WTC11 (cell line): ENCODE results near the gene HYOU1. TPM values are rescaled to one million over a fixed set of nuclear protein-coding genes. Genes with fewer than 3 reads are reported as not detected.

Experiments
- ATF1 ChIP-seq: sonication (generic); formaldehyde crosslinking; IDR thresholded peaks from 2 replicates; pipeline ENCODE4 v1.8.1; 2023; ENCODE audit warnings: mild to moderate bottlenecking, moderate library complexity, missing genetic modification reagents
- CBFB ChIP-seq: sonication (generic); formaldehyde crosslinking; IDR thresholded peaks from 2 replicates; pipeline ENCODE4 v1.8.1; 2022; ENCODE audit warnings: mild to moderate bottlenecking, low read depth, missing genetic modification reagents
- CREM ChIP-seq: sonication (generic); formaldehyde crosslinking; IDR thresholded peaks from 2 replicates; pipeline ENCODE4 v1.8.1; 2022; ENCODE audit warnings: mild to moderate bottlenecking, missing genetic modification reagents, moderate library complexity
- EMX1 ChIP-seq: fragments of 250-450 bp; sonication (Bioruptor Pico); IDR thresholded peaks from 2 replicates; pipeline ENCODE4 v1.8.0; 2021; ENCODE audit warnings: mild to moderate bottlenecking
- FOXK1 ChIP-seq: sonication (generic); formaldehyde crosslinking; IDR thresholded peaks from 2 replicates; pipeline ENCODE4 v1.8.0; 2022; ENCODE audit warnings: mild to moderate bottlenecking, moderate library complexity, missing genetic modification reagents
- GABPB1 ChIP-seq: sonication (generic); formaldehyde crosslinking; IDR thresholded peaks from 2 replicates; pipeline ENCODE4 v1.8.1; 2023; ENCODE audit warnings: mild to moderate bottlenecking, missing genetic modification reagents
- GTF2I ChIP-seq: fragments of 250-450 bp; sonication (Bioruptor Pico); conservative IDR thresholded peaks from 2 replicates; pipeline ENCODE4 v1.4.0; 2021; ENCODE audit warnings: mild to moderate bottlenecking
- HMGA2 ChIP-seq: fragments of 250-450 bp; sonication (Bioruptor Pico); IDR thresholded peaks from 2 replicates; pipeline ENCODE4 v1.4.0; 2021; ENCODE audit warnings: mild to moderate bottlenecking, moderate library complexity
- IRF2 ChIP-seq: sonication (generic); formaldehyde crosslinking; IDR thresholded peaks from 2 replicates; pipeline ENCODE4 v1.8.0; 2022; ENCODE audit warnings: low read depth, missing genetic modification reagents, borderline replicate concordance
- JAZF1 ChIP-seq: fragments of 250-450 bp; sonication (Bioruptor Pico); IDR thresholded peaks from 2 replicates; pipeline ENCODE4 v1.9.0; 2021; ENCODE audit warnings: moderate library complexity, mild to moderate bottlenecking, inconsistent platforms
- NFATC4 ChIP-seq: fragments of 250-450 bp; sonication (Bioruptor Pico); IDR thresholded peaks from 2 replicates; pipeline ENCODE4 v1.9.0; 2021; ENCODE audit warnings: mild to moderate bottlenecking
- OVOL2 ChIP-seq: fragments of 250-450 bp; sonication (Bioruptor Pico); IDR thresholded peaks from 2 replicates; pipeline ENCODE4 v1.9.0; 2021; ENCODE audit warnings: mild to moderate bottlenecking, borderline replicate concordance
- RELA ChIP-seq: sonication (generic); formaldehyde crosslinking; IDR thresholded peaks from 2 replicates; pipeline ENCODE4 v1.8.1; 2022; ENCODE audit warnings: missing genetic modification reagents, mild to moderate bottlenecking, borderline replicate concordance
- SMAD3 ChIP-seq: sonication (generic); formaldehyde crosslinking; IDR thresholded peaks from 2 replicates; pipeline ENCODE4 v1.8.0; 2022; ENCODE audit warnings: missing genetic modification reagents, mild to moderate bottlenecking, borderline replicate concordance
- SMAD4 ChIP-seq: sonication (generic); formaldehyde crosslinking; IDR thresholded peaks from 2 replicates; pipeline ENCODE4 v1.8.0; 2022; ENCODE audit warnings: mild to moderate bottlenecking, missing genetic modification reagents
- TEAD1 ChIP-seq: sonication (generic); formaldehyde crosslinking; IDR thresholded peaks from 2 replicates; pipeline ENCODE4 v1.8.0; 2022; ENCODE audit warnings: mild to moderate bottlenecking, missing genetic modification reagents
- ZNF121 ChIP-seq: sonication (generic); formaldehyde crosslinking; IDR thresholded peaks from 2 replicates; pipeline ENCODE4 v1.8.0; 2023; ENCODE audit warnings: missing genetic modification reagents
- ZNF219 ChIP-seq: sonication (generic); formaldehyde crosslinking; IDR thresholded peaks from 2 replicates; pipeline ENCODE4 v1.8.0; 2023; ENCODE audit warnings: missing genetic modification reagents, mild to moderate bottlenecking, borderline replicate concordance
- ZNF416 ChIP-seq: fragments of 250-450 bp; sonication (Bioruptor Pico); IDR thresholded peaks from 2 replicates; pipeline ENCODE4 v1.9.0; 2021; ENCODE audit warnings: mild to moderate bottlenecking, inconsistent platforms
- ZNF671 ChIP-seq: fragments of 250-450 bp; sonication (Bioruptor Pico); IDR thresholded peaks from 2 replicates; pipeline ENCODE4 v1.8.0; 2021; ENCODE audit warnings: mild to moderate bottlenecking
- total RNA-seq: library from RNA; stranded (reverse); gene quantifications from 3 replicates; pipeline ENCODE4 v1.2.3, GENCODE V29; 2021
- TF ChIP-seq, protein P1 (sequence below): sonication (generic); formaldehyde crosslinking; IDR thresholded peaks from 2 replicates; pipeline ENCODE4 v1.8.1; 2023; ENCODE audit warnings: mild to moderate bottlenecking, missing genetic modification reagents
- TF ChIP-seq, protein P2 (sequence below): sonication (generic); formaldehyde crosslinking; IDR thresholded peaks from 2 replicates; pipeline ENCODE4 v1.8.1; 2023; ENCODE audit warnings: mild to moderate bottlenecking, missing genetic modification reagents, moderate library complexity
- TF ChIP-seq, protein P3 (sequence below): sonication (generic); formaldehyde crosslinking; IDR thresholded peaks from 2 replicates; pipeline ENCODE4 v1.8.1; 2023; ENCODE audit warnings: mild to moderate bottlenecking, missing genetic modification reagents, moderate library complexity
- TF ChIP-seq, protein P4 (sequence below): fragments of 200-600 bp; IDR thresholded peaks from 2 replicates; pipeline ENCODE4 v1.8.0; 2022; ENCODE audit warnings: antibody characterized with exemption
- TF ChIP-seq, protein P5 (sequence below): sonication (generic); formaldehyde crosslinking; IDR thresholded peaks from 2 replicates; pipeline ENCODE4 v1.8.1; 2022; ENCODE audit warnings: mild to moderate bottlenecking, moderate library complexity, missing genetic modification reagents
- TF ChIP-seq, protein P6 (sequence below): sonication (generic); formaldehyde crosslinking; IDR thresholded peaks from 2 replicates; pipeline ENCODE4 v1.8.0; 2022; ENCODE audit warnings: mild to moderate bottlenecking, missing genetic modification reagents
- TF ChIP-seq, protein P7 (sequence below): sonication (generic); formaldehyde crosslinking; conservative IDR thresholded peaks from 2 replicates; pipeline ENCODE4 v1.8.1; 2023; ENCODE audit warnings: mild to moderate bottlenecking, low read depth, missing genetic modification reagents, moderate library complexity
- TF ChIP-seq, protein P8 (sequence below): sonication (generic); formaldehyde crosslinking; IDR thresholded peaks from 2 replicates; pipeline ENCODE4 v1.8.0; 2022; ENCODE audit warnings: mild to moderate bottlenecking, missing genetic modification reagents
- TF ChIP-seq, protein P9 (sequence below): sonication (generic); formaldehyde crosslinking; IDR thresholded peaks from 2 replicates; pipeline ENCODE4 v1.8.0; 2022; ENCODE audit warnings: mild to moderate bottlenecking, missing genetic modification reagents

The HYOU1 gene
- total RNA-seq, 1 experiment from 2014 or later, result 276 TPM

DNA sequence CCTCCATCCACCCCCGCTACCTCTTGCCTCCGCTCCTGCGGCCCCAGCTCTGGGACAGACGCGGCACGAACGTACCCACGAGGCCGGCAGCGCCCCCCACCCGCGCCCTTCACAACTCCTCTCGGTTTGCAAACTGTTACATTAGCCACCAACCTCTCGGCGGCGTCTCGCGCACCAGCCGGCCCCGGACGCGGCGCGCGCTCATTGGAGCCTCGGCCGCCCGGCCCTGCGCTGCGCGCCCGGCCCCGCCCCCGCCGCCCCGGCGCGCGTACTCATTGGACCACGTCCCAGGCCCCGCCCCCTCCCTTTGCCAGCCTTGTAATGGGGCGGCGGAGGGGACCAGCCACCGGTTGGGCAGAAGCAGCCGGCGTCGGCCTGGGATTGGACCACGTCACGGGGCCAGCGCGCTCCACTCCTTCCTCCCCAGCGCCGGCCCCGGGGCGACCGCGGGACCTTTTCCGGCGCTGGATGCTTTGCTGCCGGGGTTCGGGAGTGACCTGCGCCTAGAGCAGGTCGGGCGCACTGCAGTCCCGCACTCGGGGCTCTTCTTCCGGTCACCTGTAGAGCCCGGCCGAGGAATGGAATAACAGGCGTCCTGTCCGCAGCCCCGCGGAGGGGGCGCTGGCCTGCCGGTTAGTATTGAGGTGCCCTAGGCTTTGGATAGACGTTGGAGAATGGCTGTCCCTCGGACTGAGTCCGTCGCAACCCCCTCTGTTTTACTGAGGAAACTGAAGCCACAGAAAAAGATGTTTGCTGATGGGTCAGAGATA is at the start of gene HYOU1 (continued):
- TF ChIP-seq, protein P1, sequence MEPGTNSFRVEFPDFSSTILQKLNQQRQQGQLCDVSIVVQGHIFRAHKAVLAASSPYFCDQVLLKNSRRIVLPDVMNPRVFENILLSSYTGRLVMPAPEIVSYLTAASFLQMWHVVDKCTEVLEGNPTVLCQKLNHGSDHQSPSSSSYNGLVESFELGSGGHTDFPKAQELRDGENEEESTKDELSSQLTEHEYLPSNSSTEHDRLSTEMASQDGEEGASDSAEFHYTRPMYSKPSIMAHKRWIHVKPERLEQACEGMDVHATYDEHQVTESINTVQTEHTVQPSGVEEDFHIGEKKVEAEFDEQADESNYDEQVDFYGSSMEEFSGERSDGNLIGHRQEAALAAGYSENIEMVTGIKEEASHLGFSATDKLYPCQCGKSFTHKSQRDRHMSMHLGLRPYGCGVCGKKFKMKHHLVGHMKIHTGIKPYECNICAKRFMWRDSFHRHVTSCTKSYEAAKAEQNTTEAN (CRISPR knock-in tag), result no peak
- no peak for TF ChIP-seq SMAD4 (CRISPR knock-in tag)
- TF ChIP-seq ZNF121 (CRISPR knock-in tag), result no peak
- no peak for TF ChIP-seq JAZF1 (CRISPR knock-in tag)
- TF ChIP-seq, protein P2, sequence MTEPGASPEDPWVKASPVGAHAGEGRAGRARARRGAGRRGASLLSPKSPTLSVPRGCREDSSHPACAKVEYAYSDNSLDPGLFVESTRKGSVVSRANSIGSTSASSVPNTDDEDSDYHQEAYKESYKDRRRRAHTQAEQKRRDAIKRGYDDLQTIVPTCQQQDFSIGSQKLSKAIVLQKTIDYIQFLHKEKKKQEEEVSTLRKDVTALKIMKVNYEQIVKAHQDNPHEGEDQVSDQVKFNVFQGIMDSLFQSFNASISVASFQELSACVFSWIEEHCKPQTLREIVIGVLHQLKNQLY (CRISPR knock-in tag), result no peak
- TF ChIP-seq, protein P3, sequence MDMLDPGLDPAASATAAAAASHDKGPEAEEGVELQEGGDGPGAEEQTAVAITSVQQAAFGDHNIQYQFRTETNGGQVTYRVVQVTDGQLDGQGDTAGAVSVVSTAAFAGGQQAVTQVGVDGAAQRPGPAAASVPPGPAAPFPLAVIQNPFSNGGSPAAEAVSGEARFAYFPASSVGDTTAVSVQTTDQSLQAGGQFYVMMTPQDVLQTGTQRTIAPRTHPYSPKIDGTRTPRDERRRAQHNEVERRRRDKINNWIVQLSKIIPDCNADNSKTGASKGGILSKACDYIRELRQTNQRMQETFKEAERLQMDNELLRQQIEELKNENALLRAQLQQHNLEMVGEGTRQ, result peak; percentile 53
- TF ChIP-seq, protein P4, sequence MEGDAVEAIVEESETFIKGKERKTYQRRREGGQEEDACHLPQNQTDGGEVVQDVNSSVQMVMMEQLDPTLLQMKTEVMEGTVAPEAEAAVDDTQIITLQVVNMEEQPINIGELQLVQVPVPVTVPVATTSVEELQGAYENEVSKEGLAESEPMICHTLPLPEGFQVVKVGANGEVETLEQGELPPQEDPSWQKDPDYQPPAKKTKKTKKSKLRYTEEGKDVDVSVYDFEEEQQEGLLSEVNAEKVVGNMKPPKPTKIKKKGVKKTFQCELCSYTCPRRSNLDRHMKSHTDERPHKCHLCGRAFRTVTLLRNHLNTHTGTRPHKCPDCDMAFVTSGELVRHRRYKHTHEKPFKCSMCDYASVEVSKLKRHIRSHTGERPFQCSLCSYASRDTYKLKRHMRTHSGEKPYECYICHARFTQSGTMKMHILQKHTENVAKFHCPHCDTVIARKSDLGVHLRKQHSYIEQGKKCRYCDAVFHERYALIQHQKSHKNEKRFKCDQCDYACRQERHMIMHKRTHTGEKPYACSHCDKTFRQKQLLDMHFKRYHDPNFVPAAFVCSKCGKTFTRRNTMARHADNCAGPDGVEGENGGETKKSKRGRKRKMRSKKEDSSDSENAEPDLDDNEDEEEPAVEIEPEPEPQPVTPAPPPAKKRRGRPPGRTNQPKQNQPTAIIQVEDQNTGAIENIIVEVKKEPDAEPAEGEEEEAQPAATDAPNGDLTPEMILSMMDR, result no peak
- no peak for TF ChIP-seq ZNF416 (CRISPR knock-in tag)
- no peak for TF ChIP-seq HMGA2 (CRISPR knock-in tag)
- no peak for TF ChIP-seq GTF2I (CRISPR knock-in tag)
- no peak for TF ChIP-seq OVOL2 (CRISPR knock-in tag)
- no peak for TF ChIP-seq EMX1 (CRISPR knock-in tag)
- TF ChIP-seq, protein P5, sequence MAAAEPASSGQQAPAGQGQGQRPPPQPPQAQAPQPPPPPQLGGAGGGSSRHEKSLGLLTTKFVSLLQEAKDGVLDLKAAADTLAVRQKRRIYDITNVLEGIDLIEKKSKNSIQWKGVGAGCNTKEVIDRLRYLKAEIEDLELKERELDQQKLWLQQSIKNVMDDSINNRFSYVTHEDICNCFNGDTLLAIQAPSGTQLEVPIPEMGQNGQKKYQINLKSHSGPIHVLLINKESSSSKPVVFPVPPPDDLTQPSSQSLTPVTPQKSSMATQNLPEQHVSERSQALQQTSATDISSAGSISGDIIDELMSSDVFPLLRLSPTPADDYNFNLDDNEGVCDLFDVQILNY (CRISPR knock-in tag), result 0 out of 2 replicates have a peak, but pooled peaks have one; percentile 24
- TF ChIP-seq GABPB1 (CRISPR knock-in tag), result peak; percentile 81
- no peak for TF ChIP-seq IRF2 (CRISPR knock-in tag)
- no peak for TF ChIP-seq TEAD1
- TF ChIP-seq, protein P6, sequence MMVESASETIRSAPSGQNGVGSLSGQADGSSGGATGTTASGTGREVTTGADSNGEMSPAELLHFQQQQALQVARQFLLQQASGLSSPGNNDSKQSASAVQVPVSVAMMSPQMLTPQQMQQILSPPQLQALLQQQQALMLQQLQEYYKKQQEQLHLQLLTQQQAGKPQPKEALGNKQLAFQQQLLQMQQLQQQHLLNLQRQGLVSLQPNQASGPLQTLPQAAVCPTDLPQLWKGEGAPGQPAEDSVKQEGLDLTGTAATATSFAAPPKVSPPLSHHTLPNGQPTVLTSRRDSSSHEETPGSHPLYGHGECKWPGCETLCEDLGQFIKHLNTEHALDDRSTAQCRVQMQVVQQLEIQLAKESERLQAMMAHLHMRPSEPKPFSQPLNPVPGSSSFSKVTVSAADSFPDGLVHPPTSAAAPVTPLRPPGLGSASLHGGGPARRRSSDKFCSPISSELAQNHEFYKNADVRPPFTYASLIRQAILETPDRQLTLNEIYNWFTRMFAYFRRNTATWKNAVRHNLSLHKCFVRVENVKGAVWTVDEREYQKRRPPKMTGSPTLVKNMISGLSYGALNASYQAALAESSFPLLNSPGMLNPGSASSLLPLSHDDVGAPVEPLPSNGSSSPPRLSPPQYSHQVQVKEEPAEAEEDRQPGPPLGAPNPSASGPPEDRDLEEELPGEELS, result no peak
- TF ChIP-seq NFATC4 (CRISPR knock-in tag), result no peak
- TF ChIP-seq FOXK1 (CRISPR knock-in tag), result peak; percentile 26; the same call in 1 of the 2 replicates
- 0 out of 2 replicates have a peak, but pooled peaks have one; percentile 29 for TF ChIP-seq SMAD3
- TF ChIP-seq ZNF671, result no peak
- 0 out of 2 replicates have a peak, but pooled peaks have one; percentile 35 for TF ChIP-seq CREM (CRISPR knock-in tag)
- no peak for TF ChIP-seq CBFB (CRISPR knock-in tag)
- TF ChIP-seq, protein P7, sequence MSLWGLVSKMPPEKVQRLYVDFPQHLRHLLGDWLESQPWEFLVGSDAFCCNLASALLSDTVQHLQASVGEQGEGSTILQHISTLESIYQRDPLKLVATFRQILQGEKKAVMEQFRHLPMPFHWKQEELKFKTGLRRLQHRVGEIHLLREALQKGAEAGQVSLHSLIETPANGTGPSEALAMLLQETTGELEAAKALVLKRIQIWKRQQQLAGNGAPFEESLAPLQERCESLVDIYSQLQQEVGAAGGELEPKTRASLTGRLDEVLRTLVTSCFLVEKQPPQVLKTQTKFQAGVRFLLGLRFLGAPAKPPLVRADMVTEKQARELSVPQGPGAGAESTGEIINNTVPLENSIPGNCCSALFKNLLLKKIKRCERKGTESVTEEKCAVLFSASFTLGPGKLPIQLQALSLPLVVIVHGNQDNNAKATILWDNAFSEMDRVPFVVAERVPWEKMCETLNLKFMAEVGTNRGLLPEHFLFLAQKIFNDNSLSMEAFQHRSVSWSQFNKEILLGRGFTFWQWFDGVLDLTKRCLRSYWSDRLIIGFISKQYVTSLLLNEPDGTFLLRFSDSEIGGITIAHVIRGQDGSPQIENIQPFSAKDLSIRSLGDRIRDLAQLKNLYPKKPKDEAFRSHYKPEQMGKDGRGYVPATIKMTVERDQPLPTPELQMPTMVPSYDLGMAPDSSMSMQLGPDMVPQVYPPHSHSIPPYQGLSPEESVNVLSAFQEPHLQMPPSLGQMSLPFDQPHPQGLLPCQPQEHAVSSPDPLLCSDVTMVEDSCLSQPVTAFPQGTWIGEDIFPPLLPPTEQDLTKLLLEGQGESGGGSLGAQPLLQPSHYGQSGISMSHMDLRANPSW (CRISPR knock-in tag), result 0 out of 2 replicates have a peak, but pooled peaks have one; percentile 41
- no peak for TF ChIP-seq ATF1
- TF ChIP-seq, protein P8, sequence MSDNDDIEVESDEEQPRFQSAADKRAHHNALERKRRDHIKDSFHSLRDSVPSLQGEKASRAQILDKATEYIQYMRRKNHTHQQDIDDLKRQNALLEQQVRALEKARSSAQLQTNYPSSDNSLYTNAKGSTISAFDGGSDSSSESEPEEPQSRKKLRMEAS (CRISPR knock-in tag), result 0 out of 2 replicates have a peak, but pooled peaks have one; percentile 31
- TF ChIP-seq, protein P9, sequence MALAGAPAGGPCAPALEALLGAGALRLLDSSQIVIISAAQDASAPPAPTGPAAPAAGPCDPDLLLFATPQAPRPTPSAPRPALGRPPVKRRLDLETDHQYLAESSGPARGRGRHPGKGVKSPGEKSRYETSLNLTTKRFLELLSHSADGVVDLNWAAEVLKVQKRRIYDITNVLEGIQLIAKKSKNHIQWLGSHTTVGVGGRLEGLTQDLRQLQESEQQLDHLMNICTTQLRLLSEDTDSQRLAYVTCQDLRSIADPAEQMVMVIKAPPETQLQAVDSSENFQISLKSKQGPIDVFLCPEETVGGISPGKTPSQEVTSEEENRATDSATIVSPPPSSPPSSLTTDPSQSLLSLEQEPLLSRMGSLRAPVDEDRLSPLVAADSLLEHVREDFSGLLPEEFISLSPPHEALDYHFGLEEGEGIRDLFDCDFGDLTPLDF (CRISPR knock-in tag), result no peak
- TF ChIP-seq ZNF219 (CRISPR knock-in tag), result no peak
- TF ChIP-seq RELA (CRISPR knock-in tag), result no peak
